ENCODE measurements around the gene ITSN1. TPM values are rescaled to one million over a fixed set of nuclear protein-coding genes. Genes with fewer than 3 reads are reported as not detected.

The ITSN1 gene
- total and polyA plus RNA-seq, 2 of the 13 experiments (the other 11 are each of a cell fraction or from before 2014, with no cell fraction given) = 26.1 to 33.8 TPM

GRCh38 chr21:33817663-33818451 is 175.6 kb downstream of the ITSN1 start:
- ChIA-PET POLR2A (no interaction called here), CTCF (ENCODE audit: low intra/inter-chr PET ratio, low total read pairs) (no interaction called here)

More at GRCh38 chr21:33817663-33818451, 175.6 kb downstream of the ITSN1 start:
- DNase-seq (ENCODE audit: low spot score) = no peak
- in situ Hi-C loops (cut with HindIII; ENCODE audit: extremely low pct_ligation_motif_present, low pct_unique_long_range_greater_than_20kb) (no loop called here), intact Hi-C loops (cut with micrococcal nuclease; ENCODE audit: unreplicated experiment) (no loop called here)
- H3K27me3 ChIP-seq (ENCODE audit: control insufficient read depth in 1 of 2, insufficient read depth in 2 of 2, low read length in 2 of 2) = no peaks in the 10 kb centered on the region
- TF ChIP-seq ZNF792 (CRISPR knock-in tag; IDR thresholded peaks at IDR 0.05) (no peak), ATF7 (IDR thresholded peaks at IDR 0.05) (peak; percentile 60; the same call in 1 of the 2 replicates), ATF7 (CRISPR knock-in tag; IDR thresholded peaks at IDR 0.05) (no peak), SNAI1 (CRISPR knock-in tag; IDR thresholded peaks at IDR 0.05; ENCODE audit: borderline replicate concordance) (no peak), FOXP4 (CRISPR knock-in tag; IDR thresholded peaks at IDR 0.05) (no peak)
- H3K27ac ChIP-seq (ENCODE audit: extremely low read length, insufficient read depth, low read length) = no peak overlapping the region
- no peak overlapping the region for H3K4me3 ChIP-seq (replicated peaks in 1 of 3; ENCODE audit: insufficient read depth in 1 of 3, low read depth in 2 of 3, low read length in 3 of 3)
- H2AFZ ChIP-seq (ENCODE audit: low read length) = no peak overlapping the region
- no peak overlapping the region for H3K4me2 ChIP-seq (ENCODE audit: low read depth, low read length)
- ATAC-seq = no peak
- no TSS peak for BruUV-seq (replicated peaks)
- no peak for FAIRE-seq
- WGBS (ENCODE audit: low lambda C conversion rate) = 96% methylated on average over 6 of the region's 6 CpGs
- no peaks in the 10 kb centered on the region for H3K79me2 ChIP-seq (ENCODE audit: insufficient read depth, low read length)
- peaks cover 4 to 47% of the 10 kb centered on the region in 2 experiments for H3K36me3 ChIP-seq (replicated peaks in 1 of 2; ENCODE audit: control insufficient read depth in 1 of 2, insufficient read depth in 2 of 2, low read length in 2 of 2)
- peaks cover 13% of the 10 kb centered on the region for H3K4me1 ChIP-seq (ENCODE audit: insufficient read depth, low read length)
- no peaks in the 10 kb centered on the region for H3K9me3 ChIP-seq (ENCODE audit: low read length)
- no peak overlapping the region for H3K9ac ChIP-seq (ENCODE audit: insufficient read depth, low read depth, low read length)
- no peaks in the 10 kb centered on the region for H4K20me1 ChIP-seq (ENCODE audit: insufficient read depth, low read length)
